ENCODE measurements around the gene TECTB. TPM values are rescaled to one million over a fixed set of nuclear protein-coding genes. Genes with fewer than 3 reads are reported as not detected.

The TECTB gene
- total RNA-seq, 1 experiment from 2014 or later = 0.27 TPM

DNA sequence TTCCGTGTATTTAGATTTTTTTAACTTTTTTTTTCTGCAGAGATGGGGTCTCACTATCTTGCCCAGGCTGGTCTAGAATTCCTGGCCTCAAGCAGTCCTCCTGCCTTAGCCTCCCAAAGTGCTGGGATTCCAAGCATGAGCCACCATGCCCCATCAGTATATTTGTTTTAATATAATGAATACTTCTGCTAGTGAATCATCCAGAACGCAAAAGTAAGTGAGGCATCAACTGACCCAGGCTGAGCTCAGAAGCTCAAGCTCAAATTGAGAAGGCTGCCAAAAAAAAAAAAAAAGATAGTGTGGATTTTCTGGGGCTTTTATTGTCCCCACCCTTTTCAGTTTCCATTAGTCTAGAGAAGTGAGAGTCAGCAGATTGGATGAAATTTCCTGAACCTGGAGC, 39.0 kb upstream of the TECTB start:
- no peaks in the 10 kb centered on the region for H3K36me3 ChIP-seq (ENCODE audit: control insufficient read depth, insufficient read depth, low read length)
- TF ChIP-seq, protein P1, sequence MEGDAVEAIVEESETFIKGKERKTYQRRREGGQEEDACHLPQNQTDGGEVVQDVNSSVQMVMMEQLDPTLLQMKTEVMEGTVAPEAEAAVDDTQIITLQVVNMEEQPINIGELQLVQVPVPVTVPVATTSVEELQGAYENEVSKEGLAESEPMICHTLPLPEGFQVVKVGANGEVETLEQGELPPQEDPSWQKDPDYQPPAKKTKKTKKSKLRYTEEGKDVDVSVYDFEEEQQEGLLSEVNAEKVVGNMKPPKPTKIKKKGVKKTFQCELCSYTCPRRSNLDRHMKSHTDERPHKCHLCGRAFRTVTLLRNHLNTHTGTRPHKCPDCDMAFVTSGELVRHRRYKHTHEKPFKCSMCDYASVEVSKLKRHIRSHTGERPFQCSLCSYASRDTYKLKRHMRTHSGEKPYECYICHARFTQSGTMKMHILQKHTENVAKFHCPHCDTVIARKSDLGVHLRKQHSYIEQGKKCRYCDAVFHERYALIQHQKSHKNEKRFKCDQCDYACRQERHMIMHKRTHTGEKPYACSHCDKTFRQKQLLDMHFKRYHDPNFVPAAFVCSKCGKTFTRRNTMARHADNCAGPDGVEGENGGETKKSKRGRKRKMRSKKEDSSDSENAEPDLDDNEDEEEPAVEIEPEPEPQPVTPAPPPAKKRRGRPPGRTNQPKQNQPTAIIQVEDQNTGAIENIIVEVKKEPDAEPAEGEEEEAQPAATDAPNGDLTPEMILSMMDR (IDR thresholded peaks at IDR 0.05; ENCODE audit: insufficient read depth in 1 of 2, low read depth in 1 of 2, low read length in 1 of 2, severe bottlenecking in 1 of 2, unreplicated experiment in 1 of 2) = no peak
- no peaks in the 10 kb centered on the region for H3K27me3 ChIP-seq (replicated peaks; ENCODE audit: control insufficient read depth, insufficient read depth, low read length)
- H3K27ac Mint-ChIP-seq (ENCODE audit: unreplicated experiment) = no peak overlapping the region
- no peaks in the 10 kb centered on the region for H3K36me3 Mint-ChIP-seq (ENCODE audit: insufficient read depth, unreplicated experiment)
- no peak overlapping the region for H3K4me3 Mint-ChIP-seq (ENCODE audit: unreplicated experiment)
- H3K27me3 Mint-ChIP-seq (ENCODE audit: insufficient read depth, unreplicated experiment) = no peaks in the 10 kb centered on the region
- peaks cover 16% of the 10 kb centered on the region for H3K9me3 ChIP-seq
- POLR2A ChIA-PET = no interaction called here
- intact Hi-C loops (cut with micrococcal nuclease; ENCODE audit: unreplicated experiment) = no loop called here
- BruUV-seq (replicated peaks) = no TSS peak
- DNase-seq = no peak
- H3K4me1 ChIP-seq = no peaks in the 10 kb centered on the region
- H3K4me3 ChIP-seq (ENCODE audit: low read depth, low read length) = no peak overlapping the region
- peaks cover 21% of the 10 kb centered on the region for H3K9me3 Mint-ChIP-seq (ENCODE audit: unreplicated experiment)
- CTCF ChIA-PET = interaction anchor here (0.6 kb wide), 1 partner anchor 71 kb away, joined by 3 read pairs; no protein-coding TSS in a partner anchor
- H3K4me1 Mint-ChIP-seq (ENCODE audit: low read depth, unreplicated experiment) = no peaks in the 10 kb centered on the region

DNA sequence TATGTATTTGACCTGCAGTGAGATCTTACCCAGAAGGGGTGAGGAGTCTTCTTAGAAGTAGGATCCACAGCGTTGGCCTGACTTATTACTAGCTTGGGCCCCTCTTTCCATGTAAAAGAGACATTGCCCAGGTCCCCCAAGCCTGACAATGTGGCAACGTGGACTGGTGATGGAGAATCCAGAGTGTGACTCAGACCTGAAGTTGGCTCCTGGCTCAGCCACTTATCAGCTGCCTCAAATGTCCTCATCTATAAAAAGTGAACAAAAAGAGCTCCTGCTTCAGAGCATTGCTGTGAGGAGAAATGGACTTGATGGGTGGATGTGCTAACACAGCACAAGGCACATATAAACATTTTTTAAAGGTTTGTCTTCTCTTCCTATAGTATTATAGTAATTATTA, 35.4 kb upstream of the TECTB start:
- no peak overlapping the region for H3K4me3 Mint-ChIP-seq (ENCODE audit: unreplicated experiment)
- no peak for DNase-seq

DNA sequence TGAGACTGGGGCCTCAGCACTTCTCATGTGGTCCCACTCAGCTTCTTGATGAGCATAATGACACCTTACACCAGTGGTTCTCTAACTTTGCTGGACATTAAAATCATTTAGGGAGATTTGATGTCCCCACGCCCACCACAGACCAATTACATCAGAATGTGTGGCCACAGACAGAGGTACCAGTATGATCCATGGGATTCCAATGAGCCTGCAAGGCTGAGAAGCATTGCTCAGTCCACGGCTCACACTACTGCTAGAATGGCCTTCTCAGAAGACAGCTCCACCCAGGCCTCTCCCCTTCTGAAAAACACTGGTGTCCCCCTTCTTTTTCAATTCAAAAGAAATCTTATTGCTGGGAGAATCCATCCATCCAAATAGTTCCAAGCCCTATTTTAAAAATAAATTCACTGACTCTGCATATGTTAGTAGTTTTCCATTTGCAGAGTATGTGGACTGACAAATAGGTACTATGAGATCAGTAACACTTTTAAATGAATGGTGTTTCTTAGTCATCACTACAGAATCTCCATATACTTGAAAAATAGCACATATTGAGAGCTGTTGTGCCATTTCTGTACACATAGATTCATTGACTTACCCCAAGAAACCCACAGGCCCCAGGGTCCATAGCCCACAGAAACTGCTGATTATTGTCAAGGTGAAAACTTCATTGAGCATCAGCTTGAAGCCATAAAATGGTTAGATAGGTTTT, 34.5 kb upstream of the TECTB start:
- peaks cover 24% of the 10 kb centered on the region for H3K9me3 Mint-ChIP-seq (ENCODE audit: unreplicated experiment)
- no peaks in the 10 kb centered on the region for H3K4me1 Mint-ChIP-seq (ENCODE audit: low read depth, unreplicated experiment)
- POLR2A ChIA-PET = no interaction called here
- no peak overlapping the region for H3K4me3 Mint-ChIP-seq (ENCODE audit: unreplicated experiment)
- Histone ChIP-seq H3K9me3 (peaks cover 16% of the 10 kb centered on the region), H3K4me1 (no peaks in the 10 kb centered on the region), H3K27me3 (replicated peaks; ENCODE audit: control insufficient read depth, insufficient read depth, low read length) (no peaks in the 10 kb centered on the region), H3K36me3 (ENCODE audit: control insufficient read depth, insufficient read depth, low read length) (no peaks in the 10 kb centered on the region), H3K4me3 (ENCODE audit: low read depth, low read length) (no peak overlapping the region)
- BruUV-seq (replicated peaks) = no TSS peak
- no peak overlapping the region for H3K27ac Mint-ChIP-seq (ENCODE audit: unreplicated experiment)
- CTCF ChIA-PET = no interaction called here
- no peaks in the 10 kb centered on the region for H3K36me3 Mint-ChIP-seq (ENCODE audit: insufficient read depth, unreplicated experiment)
- TF ChIP-seq, protein P1 (IDR thresholded peaks at IDR 0.05; ENCODE audit: insufficient read depth in 1 of 2, low read depth in 1 of 2, low read length in 1 of 2, severe bottlenecking in 1 of 2, unreplicated experiment in 1 of 2) = no peak
- intact Hi-C loops (cut with micrococcal nuclease; ENCODE audit: unreplicated experiment) = no loop called here
- no peak for DNase-seq
- no peaks in the 10 kb centered on the region for H3K27me3 Mint-ChIP-seq (ENCODE audit: insufficient read depth, unreplicated experiment)

More for the DNA sequence above, 35.4 kb upstream of the TECTB start:
- H3K36me3 ChIP-seq (ENCODE audit: control insufficient read depth, insufficient read depth, low read length) = no peaks in the 10 kb centered on the region
- TF ChIP-seq, protein P1 (IDR thresholded peaks at IDR 0.05; ENCODE audit: insufficient read depth in 1 of 2, low read depth in 1 of 2, low read length in 1 of 2, severe bottlenecking in 1 of 2, unreplicated experiment in 1 of 2) = no peak
- no peaks in the 10 kb centered on the region for H3K36me3 Mint-ChIP-seq (ENCODE audit: insufficient read depth, unreplicated experiment)
- POLR2A ChIA-PET = no interaction called here
- H3K27me3 Mint-ChIP-seq (ENCODE audit: insufficient read depth, unreplicated experiment) = no peaks in the 10 kb centered on the region
- no peaks in the 10 kb centered on the region for H3K27me3 ChIP-seq (replicated peaks; ENCODE audit: control insufficient read depth, insufficient read depth, low read length)
- H3K4me3 ChIP-seq (ENCODE audit: low read depth, low read length) = no peak overlapping the region
- CTCF ChIA-PET = no interaction called here
- H3K9me3 ChIP-seq = peaks cover 16% of the 10 kb centered on the region
- peaks cover 24% of the 10 kb centered on the region for H3K9me3 Mint-ChIP-seq (ENCODE audit: unreplicated experiment)
- no TSS peak for BruUV-seq (replicated peaks)
- no peaks in the 10 kb centered on the region for H3K4me1 Mint-ChIP-seq (ENCODE audit: low read depth, unreplicated experiment)
- H3K27ac Mint-ChIP-seq (ENCODE audit: unreplicated experiment) = no peak overlapping the region
- H3K4me1 ChIP-seq = no peaks in the 10 kb centered on the region
- intact Hi-C loops (cut with micrococcal nuclease; ENCODE audit: unreplicated experiment) = no loop called here
